Inferior parietal cortex (tissue), 1 donor: ENCODE measurements around the gene ATP6V1G3.
"Not testable (repeated sequence)": the region's sequence is repeated elsewhere in the genome, so short reads cannot be mapped to it uniquely, and the experiment has no call there.

Source experiments
- DNase-seq: peaks from one replicate; pipeline ENCODE4 v3.0.0-alpha.2; 2016; ENCODE audit errors: extremely low spot score

The ATP6V1G3 gene

GRCh38 chr1:198540580-198540979, at the start of gene ATP6V1G3:
Gene ATP6V1G3 (minus strand): TSS chr1:198540680. CDS start chr1:198540650, 30 bp downstream.
- no peak for DNase-seq

- DNase-seq = no peak
Observed at GRCh38 chr1:198588845-198589244, 48.4 kb upstream of the ATP6V1G3 start.

GRCh38 chr1:198584163-198584562, 43.7 kb upstream of the ATP6V1G3 start:
- no peak for DNase-seq

GRCh38 chr1:198583209-198583802, 42.8 kb upstream of the ATP6V1G3 start:
- DNase-seq = not testable (repeated sequence)

- DNase-seq = no peak
Observed at GRCh38 chr1:198577444-198577843, 37.0 kb upstream of the ATP6V1G3 start.

- no peak for DNase-seq
Observed at GRCh38 chr1:198575798-198576641, 35.5 kb upstream of the ATP6V1G3 start.

GRCh38 chr1:198575292-198575691, 34.8 kb upstream of the ATP6V1G3 start:
- DNase-seq = no peak

- DNase-seq = no peak
Observed at GRCh38 chr1:198574325-198574724, 33.8 kb upstream of the ATP6V1G3 start.

- no peak for DNase-seq
Observed at GRCh38 chr1:198564716-198565115, 24.2 kb upstream of the ATP6V1G3 start.

- no peak for DNase-seq
Observed at GRCh38 chr1:198564157-198564556, 23.7 kb upstream of the ATP6V1G3 start.

GRCh38 chr1:198563583-198563982, 23.1 kb upstream of the ATP6V1G3 start:
- DNase-seq = no peak

- DNase-seq = no peak
Observed at GRCh38 chr1:198560161-198560560, 19.7 kb upstream of the ATP6V1G3 start.

GRCh38 chr1:198559362-198559761, 18.9 kb upstream of the ATP6V1G3 start:
- no peak for DNase-seq

GRCh38 chr1:198558402-198558801, 17.9 kb upstream of the ATP6V1G3 start:
- no peak for DNase-seq

GRCh38 chr1:198556971-198557370, 16.5 kb upstream of the ATP6V1G3 start:
- DNase-seq = no peak

- DNase-seq = no peak
Observed at GRCh38 chr1:198552668-198553416, 12.4 kb upstream of the ATP6V1G3 start.

- DNase-seq = no peak
Observed at GRCh38 chr1:198550941-198551524, 10.6 kb upstream of the ATP6V1G3 start.

- no peak for DNase-seq
Observed at GRCh38 chr1:198549866-198550265, 9.4 kb upstream of the ATP6V1G3 start.

- no peak for DNase-seq
Observed at GRCh38 chr1:198548890-198549289, 8.4 kb upstream of the ATP6V1G3 start.

GRCh38 chr1:198545156-198545555, 4.7 kb upstream of the ATP6V1G3 start:
- DNase-seq = no peak

GRCh38 chr1:198544265-198544664, 3.8 kb upstream of the ATP6V1G3 start:
- no peak for DNase-seq

GRCh38 chr1:198543670-198544260, 3.3 kb upstream of the ATP6V1G3 start:
- no peak for DNase-seq
